Ovary (tissue), 9 donors: ENCODE results near the gene ATN1. TPM values are rescaled to one million over a fixed set of nuclear protein-coding genes. Genes with fewer than 3 reads are reported as not detected.

Experiments used
- DNase-seq, 5 donors: peaks; one replicate each; pipeline ENCODE4 v3.0.0-alpha.2; 2019 to 2020
- H3K27ac ChIP-seq, 2 donors: fragments of 200-600 bp; one replicate each; pipeline versions ENCODE4 v1.5.1 to v1.8.0; 2019 to 2022
- H3K27me3 ChIP-seq: fragments of 200-600 bp; one replicate; pipeline ENCODE4 v1.8.0; 2022
- H3K36me3 ChIP-seq: fragments of 200-600 bp; sonication (generic); one replicate; pipeline ENCODE4 v1.5.1; 2019
- H3K4me1 ChIP-seq: one replicate; pipeline ENCODE4 v1.8.1; 2013; ENCODE audit warnings: mild to moderate bottlenecking, moderate library complexity; ENCODE audit not compliant: insufficient read depth
- H3K4me3 ChIP-seq: fragments of 200-600 bp; sonication (generic); one replicate; pipeline ENCODE4 v1.5.1; 2017
- H3K9me3 ChIP-seq, 2 donors: fragments of 200-600 bp in 1 of 2; sonication (generic) in 1 of 2; one replicate each; pipeline versions ENCODE4 v1.5.1 to v1.8.1; 2013 to 2019; ENCODE audit warnings: mild to moderate bottlenecking in 1 of 2, moderate library complexity in 1 of 2
- EP300 ChIP-seq: sonication (generic); formaldehyde crosslinking; IDR thresholded peaks from one replicate; pipeline ENCODE4 v1.6.1; 2017; ENCODE audit warnings: antibody characterized with exemption
- POLR2A ChIP-seq: fragments of 450-650 bp; IDR thresholded peaks from one replicate; pipeline ENCODE4 v1.6.1; 2017; ENCODE audit warnings: antibody characterized with exemption, mild to moderate bottlenecking, moderate library complexity
- WGBS, 3 donors: extraction: QIAGEN DNeasy Blood & Tissue Kit in 1 of 3; methylation state at CpG; one replicate each; pipeline versions ENCODE4 v1.1.5 to v1.1.7; 2013 to 2017; 5-methylcytosine and 5-hydroxymethylcytosine counted together
- intact Hi-C, 4 donors: fragments of 100-400 bp; cut with DNase I; formaldehyde crosslinking; loops; one replicate each; pipeline versions ENCODE4 v1.11.0 to v1.15.1; 2022 to 2023
- polyA plus RNA-seq, 2 donors: library from polyadenylated mRNA; stranded (reverse); fragments of 200-250 nt in 1 of 2; fragments of 350-450 nt in 1 of 2; fragmentation: Illumina TruSeq in 1 of 2; extraction: RNeasy Lipid Tissue Mini Kit (QIAGEN cat#74804) in 1 of 2; gene quantifications; one replicate each; pipeline ENCODE4 v1.2.3, GENCODE V29; 2013 to 2014
- total RNA-seq, 7 donors: library from RNA; depleted of rRNA in 2 of 7; stranded (reverse); fragments of >200 nt in 2 of 7; fragmentation: NEBNext Ultra II Directional in 3 of 7; extraction: Animal tissue kit (Norgen Biotek cat#: 25700) in 3 of 7; gene quantifications; one replicate each; pipeline versions ENCODE4 v1.1.0 to v1.2.4, GENCODE V29; 2016 to 2023
- TF ChIP-seq, protein P1 (sequence below), 3 donors: fragments of 450-650 bp in 2 of 3; fragments of 200-600 bp in 1 of 3; IDR thresholded peaks; one replicate each; pipeline versions ENCODE4 v1.5.1 to v1.8.0; 2016 to 2022; ENCODE audit warnings: antibody characterized with exemption in 3 of 3, mild to moderate bottlenecking in 1 of 3
- donor health status: DM: no; HTN: no; CAD: no; lungs with moderate emphysema.
- donor health status: DM: no; HTN: no; CAD: no.
- donor health status: Bipolar disorder and iron deficiency.
- donor health status: DM: yes; HTN: yes; CAD: no.
- donor health status: DM: no; HTN: no; CAD: no.
- donor health status: DM: yes; HTN: yes; CAD: no.

The ATN1 gene
- total and polyA plus RNA-seq, 9 donors = 41.6 to 324 (median 197) TPM

DNA sequence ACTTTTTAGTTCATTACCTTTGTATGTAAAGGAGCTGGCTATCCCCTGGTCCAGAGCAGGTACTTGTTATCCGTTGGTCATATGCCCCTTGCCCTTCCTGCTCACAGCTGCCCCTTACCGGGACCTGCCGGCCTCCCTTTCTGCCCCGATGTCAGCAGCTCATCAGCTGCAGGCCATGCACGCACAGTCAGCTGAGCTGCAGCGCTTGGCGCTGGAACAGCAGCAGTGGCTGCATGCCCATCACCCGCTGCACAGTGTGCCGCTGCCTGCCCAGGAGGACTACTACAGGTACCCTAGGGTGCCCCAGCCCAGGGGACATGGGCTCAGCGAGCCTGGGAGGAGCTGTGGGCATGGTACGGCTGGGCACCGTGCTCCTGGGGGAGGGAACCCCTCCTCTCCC is 13.5 kb downstream of the ATN1 start:
- Histone ChIP-seq H3K27me3 (no peaks in the 10 kb centered on the region), H3K36me3 (no peaks in the 10 kb centered on the region), H3K9me3 (no peaks in the 10 kb centered on the region), H3K27ac (no peak overlapping the region), H3K4me3 (no peak overlapping the region), H3K4me1 (peaks cover 20% of the 10 kb centered on the region)
- intact Hi-C loops = no loop called here
- whole genome bisulfite sequencing, 3 donors = 71 to 82% (median 79%) methylated on average over 10 to 12 of the region's 12 CpGs
- TF ChIP-seq, protein P1, sequence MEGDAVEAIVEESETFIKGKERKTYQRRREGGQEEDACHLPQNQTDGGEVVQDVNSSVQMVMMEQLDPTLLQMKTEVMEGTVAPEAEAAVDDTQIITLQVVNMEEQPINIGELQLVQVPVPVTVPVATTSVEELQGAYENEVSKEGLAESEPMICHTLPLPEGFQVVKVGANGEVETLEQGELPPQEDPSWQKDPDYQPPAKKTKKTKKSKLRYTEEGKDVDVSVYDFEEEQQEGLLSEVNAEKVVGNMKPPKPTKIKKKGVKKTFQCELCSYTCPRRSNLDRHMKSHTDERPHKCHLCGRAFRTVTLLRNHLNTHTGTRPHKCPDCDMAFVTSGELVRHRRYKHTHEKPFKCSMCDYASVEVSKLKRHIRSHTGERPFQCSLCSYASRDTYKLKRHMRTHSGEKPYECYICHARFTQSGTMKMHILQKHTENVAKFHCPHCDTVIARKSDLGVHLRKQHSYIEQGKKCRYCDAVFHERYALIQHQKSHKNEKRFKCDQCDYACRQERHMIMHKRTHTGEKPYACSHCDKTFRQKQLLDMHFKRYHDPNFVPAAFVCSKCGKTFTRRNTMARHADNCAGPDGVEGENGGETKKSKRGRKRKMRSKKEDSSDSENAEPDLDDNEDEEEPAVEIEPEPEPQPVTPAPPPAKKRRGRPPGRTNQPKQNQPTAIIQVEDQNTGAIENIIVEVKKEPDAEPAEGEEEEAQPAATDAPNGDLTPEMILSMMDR (IDR thresholded peaks at IDR 0.05) = no peak
- TF ChIP-seq EP300 = no peak
- TF ChIP-seq POLR2A = no peak
- peak in 4 of 5 donors; percentile 33 to 66 (median 58) for DNase-seq

GRCh38 chr12:6941782-6942181 is 14.0 kb downstream of the ATN1 start:
- 65 to 79% (median 65%) methylated on average over 12 of the region's 12 CpGs for WGBS, 3 donors
- Histone ChIP-seq H3K9me3 (no peaks in the 10 kb centered on the region), H3K36me3 (no peaks in the 10 kb centered on the region), H3K4me1 (peaks cover 22% of the 10 kb centered on the region), H3K27ac (no peak overlapping the region), H3K4me3 (no peak overlapping the region), H3K27me3 (no peaks in the 10 kb centered on the region)
- TF ChIP-seq EP300 = no peak
- TF ChIP-seq, protein P1 (IDR thresholded peaks at IDR 0.05) = no peak
- no peak for TF ChIP-seq POLR2A
- peak in 4 of 5 donors; percentile 42 to 67 (median 58) for DNase-seq
- intact Hi-C loops = no loop called here

DNA sequence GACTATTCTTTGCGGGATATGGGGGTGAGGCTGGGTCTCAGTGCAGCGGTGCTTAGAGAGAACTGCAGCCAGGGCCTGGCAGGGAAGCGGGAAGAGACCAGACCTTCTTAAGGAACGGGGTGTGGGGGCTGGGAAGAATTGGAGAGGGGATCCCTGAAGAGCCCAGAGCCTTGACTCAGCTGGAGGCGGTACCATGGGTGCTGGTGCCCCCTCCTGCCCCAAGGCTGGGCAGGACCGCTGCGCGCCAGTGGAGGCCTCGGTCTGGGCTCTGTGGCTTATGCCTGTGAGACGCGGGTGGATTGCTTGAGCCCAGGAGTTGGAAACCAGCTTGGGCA is 14.5 kb downstream of the ATN1 start:
- 80 to 86% (median 84%) methylated on average over 11 of the region's 11 CpGs for WGBS, 3 donors
- TF ChIP-seq EP300 = no peak
- TF ChIP-seq POLR2A = no peak
- TF ChIP-seq, protein P1 (IDR thresholded peaks at IDR 0.05) = no peak
- H3K4me1 ChIP-seq = peaks cover 22% of the 10 kb centered on the region
- H3K9me3 ChIP-seq = no peaks in the 10 kb centered on the region
- H3K4me3 ChIP-seq = no peak overlapping the region
- intact Hi-C loops = no loop called here
- H3K27ac ChIP-seq = peak overlapping the region; percentile 68 to 94
- H3K36me3 ChIP-seq = no peaks in the 10 kb centered on the region
- peak; percentile 55 to 72 (median 64) for DNase-seq
- no peaks in the 10 kb centered on the region for H3K27me3 ChIP-seq

- intact Hi-C loops = no loop called here
- H3K36me3 ChIP-seq = no peaks in the 10 kb centered on the region
- TF ChIP-seq, protein P1 (IDR thresholded peaks at IDR 0.05) = no peak
- no peak for TF ChIP-seq POLR2A
- TF ChIP-seq EP300 = no peak
Measured at GRCh38 chr12:6943389-6943721, 15.6 kb downstream of the ATN1 start.

More at GRCh38 chr12:6943389-6943721, 15.6 kb downstream of the ATN1 start:
- H3K4me3 ChIP-seq = peak overlapping the region; percentile 60
- peak overlapping the region; percentile 68 to 94 for H3K27ac ChIP-seq
- DNase-seq = peak; percentile 81 to 91 (median 85)
- H3K27me3 ChIP-seq = no peaks in the 10 kb centered on the region
- no peaks in the 10 kb centered on the region for H3K9me3 ChIP-seq
- peaks cover 20% of the 10 kb centered on the region for H3K4me1 ChIP-seq
- 0 to 1% (median 0%) methylated on average over 13 of the region's 13 CpGs for WGBS, 3 donors
